Neural cell (in vitro differentiated cells): ENCODE results near the gene RDH8. TPM values are rescaled to one million over a fixed set of nuclear protein-coding genes. Genes with fewer than 3 reads are reported as not detected.
"Not testable (repeated sequence)": the region's sequence is repeated elsewhere in the genome, so short reads cannot be mapped to it uniquely, and the experiment has no call there.

Source experiments
- H2AFZ ChIP-seq: fragments of 200-600, 300-800 bp; sonication (generic), shearing (Covaris generic); 2 replicates; pipeline ENCODE4 v1.6.0; 2014; ENCODE audit warnings: low read depth, mild to moderate bottlenecking, antibody characterized with exemption, low read length, moderate library complexity
- H3F3A ChIP-seq: fragments of 200-600 bp; shearing (Covaris generic); 2 replicates; pipeline ENCODE4 v1.6.1; 2016; ENCODE audit warnings: mild to moderate bottlenecking, moderate library complexity, mixed read lengths, antibody characterized with exemption, low read length; ENCODE audit not compliant: insufficient read depth, poor library complexity, severe bottlenecking
- H3K27ac ChIP-seq: fragments of 200-600, 300-800 bp; sonication (generic), shearing (Covaris generic); 2 replicates; pipeline ENCODE4 v1.5.1; 2014; ENCODE audit warnings: mild to moderate bottlenecking, low read length, moderate library complexity
- H3K27me3 ChIP-seq: fragments of 300-800, 200-600 bp; sonication (generic), shearing (Covaris generic); 2 replicates; pipeline ENCODE4 v1.6.0; 2014; ENCODE audit warnings: mild to moderate bottlenecking, low read depth, low read length, moderate library complexity; ENCODE audit not compliant: insufficient read depth
- H3K36me3 ChIP-seq: fragments of 300-800, 200-600 bp; sonication (generic), shearing (Covaris generic); 2 replicates; pipeline ENCODE4 v1.5.1; 2014; ENCODE audit warnings: mild to moderate bottlenecking, antibody characterized with exemption, low read length, moderate library complexity; ENCODE audit not compliant: insufficient read depth
- H3K4me2 ChIP-seq: fragments of 300-800, 200-600 bp; sonication (generic), shearing (Covaris generic); 2 replicates; pipeline ENCODE4 v1.6.0; 2014; ENCODE audit warnings: mild to moderate bottlenecking, low read length
- H3K4me3 ChIP-seq: fragments of 300-800, 200-600 bp; sonication (generic), shearing (Covaris generic); 2 replicates; pipeline ENCODE4 v1.5.1; 2014; ENCODE audit warnings: mild to moderate bottlenecking, low read length, moderate library complexity
- H3K79me2 ChIP-seq: fragments of 200-600 bp; shearing (Covaris generic); replicated peaks from 2 replicates; pipeline ENCODE4 v1.6.0; 2014; ENCODE audit warnings: mild to moderate bottlenecking, low read length, moderate library complexity; ENCODE audit not compliant: insufficient read depth
- H3K9ac ChIP-seq: fragments of 300-800, 200-600 bp; sonication (generic), shearing (Covaris generic); 2 replicates; pipeline ENCODE4 v1.6.1; 2016; ENCODE audit warnings: mild to moderate bottlenecking, low read length, mixed read lengths
- H3K9me2 ChIP-seq: fragments of 200-600 bp; shearing (Covaris generic); 2 replicates; pipeline ENCODE4 v1.6.1; 2016; ENCODE audit warnings: mild to moderate bottlenecking, low read length, mixed read lengths; ENCODE audit not compliant: insufficient read depth
- H3K9me3 ChIP-seq: fragments of 200-600, 300-800 bp; sonication (generic), shearing (Covaris generic); 2 replicates; pipeline ENCODE4 v1.6.1; 2016; ENCODE audit warnings: mild to moderate bottlenecking, mixed run types, low read length, moderate library complexity, mixed read lengths
- H4K20me1 ChIP-seq: fragments of 200-600 bp; shearing (Covaris generic); 2 replicates; pipeline ENCODE4 v1.6.1; 2016; ENCODE audit warnings: mild to moderate bottlenecking, mixed run types; ENCODE audit not compliant: insufficient read depth
- CTCF ChIP-seq: fragments of 450-650 bp; IDR thresholded peaks from 2 replicates; pipeline ENCODE4 v1.5.1; 2014; ENCODE audit warnings: antibody characterized with exemption, mild to moderate bottlenecking, moderate library complexity; ENCODE audit not compliant: poor library complexity, severe bottlenecking
- EP300 ChIP-seq: fragments of 450-650 bp; conservative IDR thresholded peaks from 2 replicates; pipeline ENCODE4 v1.6.1; 2014; ENCODE audit warnings: antibody characterized with exemption, mild to moderate bottlenecking, moderate library complexity; ENCODE audit not compliant: poor library complexity, severe bottlenecking
- EZH2 ChIP-seq: fragments of 200-600, 300-800 bp; shearing (Covaris generic), sonication (generic); IDR thresholded peaks from 2 replicates; pipeline ENCODE4 v1.6.1; 2014; ENCODE audit warnings: antibody characterized with exemption, low read length, borderline replicate concordance, mild to moderate bottlenecking; ENCODE audit not compliant: insufficient read depth, poor library complexity, severe bottlenecking
- MXI1 ChIP-seq: fragments of 450-650 bp; conservative IDR thresholded peaks from 2 replicates; pipeline ENCODE4 v1.6.1; 2014; ENCODE audit warnings: antibody characterized with exemption, mild to moderate bottlenecking; ENCODE audit not compliant: poor library complexity, severe bottlenecking
- POLR2AphosphoS5 ChIP-seq: IDR thresholded peaks from 2 replicates; pipeline ENCODE4 v1.6.1; 2012
- RAD21 ChIP-seq: fragments of 450-650 bp; conservative IDR thresholded peaks from 2 replicates; pipeline ENCODE4 v1.6.1; 2014; ENCODE audit warnings: antibody characterized with exemption, mild to moderate bottlenecking, moderate library complexity
- REST ChIP-seq: IDR thresholded peaks from 2 replicates; pipeline ENCODE4 v1.6.1; 2012; ENCODE audit warnings: borderline replicate concordance
- SMC3 ChIP-seq: fragments of 450-650 bp; conservative IDR thresholded peaks from 2 replicates; pipeline ENCODE4 v1.6.1; 2014; ENCODE audit warnings: antibody characterized with exemption, mild to moderate bottlenecking, moderate library complexity; ENCODE audit not compliant: poor library complexity
- TAF1 ChIP-seq: IDR thresholded peaks from 2 replicates; pipeline ENCODE4 v1.6.1; 2012; ENCODE audit warnings: low read depth
- polyA plus RNA-seq: library from polyadenylated mRNA; depleted of rRNA; stranded (reverse); fragments of >200 nt; gene quantifications from 2 replicates; pipeline ENCODE4 v1.2.3, GENCODE V29; 2014

RDH8 gene
- polyA plus RNA-seq, 1 donor from 2014 or later: not detected

GRCh38 chr19:10021863-10022262, 8.6 kb downstream of the RDH8 start:
- H3K4me3 ChIP-seq: no peak overlapping the region
- H3K36me3 ChIP-seq: no peaks in the 10 kb centered on the region
- H3F3A ChIP-seq: no peaks in the 10 kb centered on the region

GRCh38 chr19:10023096-10023495, 9.8 kb downstream of the RDH8 start:
- not testable (repeated sequence) for H3K36me3 ChIP-seq, H3K9me2 ChIP-seq, H3F3A ChIP-seq, H4K20me1 ChIP-seq, H3K4me2 ChIP-seq, H3K79me2 ChIP-seq, H2AFZ ChIP-seq, H3K27me3 ChIP-seq, H3K27ac ChIP-seq, H3K9me3 ChIP-seq, H3K4me3 ChIP-seq, H3K9ac ChIP-seq

More at GRCh38 chr19:10021863-10022262, 8.6 kb downstream of the RDH8 start:
- no peak overlapping the region for H3K9ac ChIP-seq
- H3K27ac ChIP-seq: no peak overlapping the region
- H3K9me2 ChIP-seq: no peaks in the 10 kb centered on the region
- H3K9me3 ChIP-seq: no peaks in the 10 kb centered on the region
- H3K79me2 ChIP-seq: no peaks in the 10 kb centered on the region
- TF ChIP-seq TAF1 (no peak), MXI1 (no peak), REST (no peak), EZH2 (no peak), POLR2AphosphoS5 (no peak), CTCF (no peak), RAD21 (no peak), SMC3 (no peak), EP300 (no peak)
- H4K20me1 ChIP-seq: no peaks in the 10 kb centered on the region
- no peak overlapping the region for H3K4me2 ChIP-seq
- no peaks in the 10 kb centered on the region for H3K27me3 ChIP-seq
- no peak overlapping the region for H2AFZ ChIP-seq

- no peak overlapping the region for H3K9ac ChIP-seq
- no peaks in the 10 kb centered on the region for H3K79me2 ChIP-seq
- H3K4me3 ChIP-seq: no peak overlapping the region
- H3K9me3 ChIP-seq: no peaks in the 10 kb centered on the region
- H3K9me2 ChIP-seq: no peaks in the 10 kb centered on the region
- no peaks in the 10 kb centered on the region for H4K20me1 ChIP-seq
- no peak overlapping the region for H2AFZ ChIP-seq
- H3F3A ChIP-seq: no peaks in the 10 kb centered on the region
- H3K27me3 ChIP-seq: no peaks in the 10 kb centered on the region
- H3K4me2 ChIP-seq: no peak overlapping the region
- TF ChIP-seq EP300 (no peak), TAF1 (no peak), POLR2AphosphoS5 (no peak), RAD21 (no peak), REST (no peak), MXI1 (no peak), EZH2 (no peak), SMC3 (no peak), CTCF (no peak)
- no peak overlapping the region for H3K27ac ChIP-seq
- H3K36me3 ChIP-seq: no peaks in the 10 kb centered on the region
Observed at GRCh38 chr19:10026744-10027143, 13.5 kb downstream of the RDH8 start.
